GM19467 (cell line): Measurements from ENCODE around the gene DOC2A.
A peak's percentile ranks its signal among the peaks of the same experiment; 100 is the strongest.

Experiments used
- ATAC-seq: cut with Tn5 transposase; IDR thresholded peaks from one replicate; pipeline ENCODE4 v1.9.1; 2021; ENCODE audit warnings: mild to moderate bottlenecking, moderate library complexity; ENCODE audit not compliant: unreplicated experiment

The DOC2A gene

DNA sequence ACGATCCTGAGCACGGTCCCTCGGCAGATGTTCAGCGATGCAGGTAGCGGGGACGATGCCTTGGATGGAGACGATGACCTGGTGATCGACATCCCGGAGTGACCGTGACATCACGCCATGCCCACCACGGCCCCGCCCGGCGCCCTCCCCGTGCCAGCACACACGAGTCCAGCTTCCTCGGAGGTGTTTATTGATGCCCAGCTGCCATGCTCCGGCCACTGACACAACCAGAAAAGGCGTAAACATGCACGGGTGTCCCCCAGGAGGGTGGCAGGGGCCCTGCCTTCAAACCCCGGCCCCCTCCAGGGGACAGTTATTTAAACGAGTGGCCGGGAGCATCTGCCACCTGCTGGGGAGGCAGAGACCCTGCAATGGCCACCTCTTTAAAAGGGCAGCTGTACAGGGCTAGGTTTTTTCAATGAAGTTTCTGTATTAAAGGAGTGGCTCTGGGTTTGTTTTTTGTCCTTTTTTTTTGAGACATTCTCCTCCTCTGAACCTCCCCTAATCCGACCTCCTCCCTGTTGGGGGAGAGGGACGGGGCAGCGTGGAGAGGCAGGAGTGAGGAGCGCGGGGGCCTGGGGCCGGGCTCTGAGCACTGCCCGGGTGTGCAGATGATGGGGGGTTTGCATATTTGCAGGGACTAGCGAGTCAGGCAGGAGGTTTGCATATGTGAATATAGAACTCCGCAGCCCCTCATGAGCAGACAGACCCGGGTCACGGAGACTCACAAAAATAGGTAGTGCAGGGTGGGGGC, 5.3 kb downstream of the DOC2A start:
- ATAC-seq, result no peak

DNA sequence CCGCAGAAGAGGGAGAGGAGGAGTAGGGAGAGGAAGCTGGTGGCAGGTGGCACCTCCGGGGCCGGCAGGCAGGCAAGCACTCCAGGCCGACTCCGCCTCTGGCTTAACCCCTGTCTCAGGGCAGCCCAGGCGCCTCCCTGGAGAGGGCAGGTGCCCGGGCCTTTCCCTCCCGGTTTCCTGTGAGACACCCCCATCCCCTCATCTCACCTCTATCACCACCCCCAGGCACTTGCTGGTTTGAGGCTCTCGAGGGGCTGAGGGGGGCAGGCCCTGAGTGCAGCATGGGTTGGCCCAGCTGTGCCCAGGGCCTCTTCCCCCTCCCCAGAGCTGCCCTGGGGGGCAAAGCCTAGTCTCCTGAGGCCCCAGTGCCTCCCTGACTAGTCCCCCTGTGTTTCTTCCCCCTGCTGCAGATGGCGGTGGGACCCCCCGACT, 6.0 kb downstream of the DOC2A start:
- ATAC-seq, result no peak

DNA sequence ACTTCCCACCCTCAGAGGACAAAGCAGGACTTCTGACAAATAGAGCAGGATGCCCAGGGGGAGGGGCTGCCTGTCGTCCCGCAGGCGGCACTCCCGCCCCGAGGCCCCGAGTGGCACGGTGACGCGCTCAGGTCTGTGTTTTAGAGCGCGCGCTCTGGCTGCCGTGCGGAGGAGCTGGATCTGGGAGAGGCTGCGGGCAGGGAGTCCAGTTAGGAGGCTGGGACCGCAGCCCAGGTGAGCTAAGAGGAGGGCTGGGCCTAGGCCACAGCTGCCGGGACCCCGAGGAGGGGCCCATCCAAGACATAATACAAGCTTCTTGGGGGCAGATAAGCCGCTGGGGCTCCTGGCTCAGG, 6.4 kb downstream of the DOC2A start:
- no peak for ATAC-seq

DNA sequence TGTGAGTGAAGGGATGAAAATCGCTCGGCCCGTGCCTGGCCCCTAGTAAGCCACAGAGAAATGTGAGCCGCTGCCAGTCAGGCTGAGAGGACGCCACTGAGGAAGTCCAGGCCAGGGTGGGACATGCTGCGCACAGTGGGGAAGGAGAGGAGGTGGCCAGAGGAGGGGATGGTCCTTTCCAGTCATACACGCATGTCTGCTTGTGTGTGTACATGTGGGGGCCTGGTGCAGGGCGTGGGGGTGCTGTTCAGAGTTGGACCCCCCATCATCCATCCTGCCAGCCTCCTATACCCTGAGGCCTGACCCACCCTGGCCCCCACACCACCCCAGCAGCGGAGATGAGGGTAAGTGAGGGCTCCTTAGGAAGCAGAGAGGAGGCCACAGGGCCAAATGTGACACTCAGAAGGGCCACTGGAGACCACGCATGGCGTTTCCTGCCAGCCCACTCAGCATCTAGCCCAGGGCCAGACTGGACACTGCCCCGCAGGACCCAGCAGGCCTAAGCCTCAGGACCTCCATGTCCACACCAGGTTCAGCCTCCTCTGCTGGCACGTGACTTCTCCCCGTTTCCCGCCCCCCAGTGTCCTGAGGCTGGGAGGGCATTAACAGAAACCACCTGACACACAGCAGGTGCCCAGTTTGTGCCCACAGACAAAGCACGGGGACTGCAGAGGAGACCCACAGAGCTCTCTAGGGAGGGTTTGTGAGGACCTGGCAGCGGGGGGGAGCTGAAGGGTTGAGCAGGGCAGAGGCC, 7.0 kb downstream of the DOC2A start:
- ATAC-seq, result no peak

DNA sequence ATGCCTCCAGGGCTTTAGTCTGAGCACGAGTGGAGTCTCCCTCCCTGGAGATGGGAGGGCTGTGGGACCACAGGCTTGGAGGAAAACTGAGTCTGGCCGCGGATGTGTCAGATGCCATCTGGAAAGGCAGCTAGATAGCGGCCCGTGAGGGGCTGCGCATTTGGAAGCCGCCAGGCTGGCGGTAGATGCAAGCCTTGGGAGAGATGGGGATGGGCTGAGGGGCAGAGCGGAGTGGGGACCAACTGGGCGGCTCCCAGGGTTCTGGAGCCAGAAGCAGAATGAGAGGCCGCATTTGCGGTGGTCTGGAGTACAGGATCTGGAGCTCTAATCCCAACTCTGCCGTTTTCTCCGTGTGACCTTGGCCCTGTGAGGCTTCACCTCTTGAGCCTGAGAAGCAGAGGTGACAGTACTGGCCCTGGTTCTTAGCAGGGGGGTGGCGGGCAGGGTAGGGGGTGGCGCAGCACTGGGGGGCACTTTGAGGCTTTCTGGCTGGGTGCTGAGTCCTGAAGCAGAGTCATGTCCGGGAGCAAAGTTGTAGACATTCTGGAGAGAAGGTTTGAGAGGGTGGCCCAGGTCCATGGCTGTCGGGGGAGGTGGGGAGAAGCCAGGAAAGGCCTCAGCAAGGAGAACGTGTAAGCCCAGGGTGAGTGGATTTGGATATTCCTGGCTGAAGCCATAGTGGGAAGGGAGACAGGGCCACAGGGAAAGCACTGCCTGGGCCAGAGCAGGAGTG, 8.0 kb downstream of the DOC2A start:
- ATAC-seq, result no peak

GRCh38 chr16:30000735-30001631, 9.8 kb downstream of the DOC2A start:
- ATAC-seq, result no peak

- ATAC-seq, result no peak
These were observed 11.2 kb downstream of the DOC2A start for GRCh38 chr16:29999605-30000004.

- no peak for ATAC-seq
These were observed 14.0 kb downstream of the DOC2A start for GRCh38 chr16:29996766-29997250.

GRCh38 chr16:29995911-29996765, 14.7 kb downstream of the DOC2A start, which contains the start of gene INO80E:
INO80E (plus strand) TSS chr16:29996241; CDS start chr16:29996311, 70 bp downstream.
- ATAC-seq, result peak; percentile 82

DNA sequence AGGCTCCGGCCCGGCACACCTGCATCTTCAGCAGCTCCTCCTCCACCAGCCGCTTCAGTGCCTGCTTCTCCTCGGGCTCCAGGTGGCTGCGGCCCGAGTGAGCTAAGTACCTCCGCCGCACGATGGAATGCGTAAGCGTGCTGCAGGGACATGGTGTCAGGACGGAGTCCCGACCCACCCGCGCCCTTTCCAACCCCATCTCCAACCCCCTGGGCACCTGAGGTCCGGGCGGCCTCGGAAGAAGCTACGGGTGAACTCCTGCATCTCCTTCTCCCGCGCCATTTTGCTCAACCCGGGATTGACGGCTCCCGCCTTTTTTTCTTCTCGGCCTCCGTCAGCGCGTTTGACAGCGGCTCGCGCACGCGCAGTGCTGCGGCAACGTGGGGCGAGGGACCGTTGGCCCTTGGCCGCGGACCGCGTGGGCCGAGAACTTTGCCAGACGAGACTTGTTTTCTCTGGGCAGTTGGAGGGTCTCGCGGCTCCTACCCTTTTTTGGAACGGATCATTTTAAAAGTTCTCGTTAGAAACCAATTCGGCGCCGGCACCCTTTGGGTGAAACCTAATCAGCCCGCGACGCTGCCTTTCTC, 15.4 kb downstream of the DOC2A start, which contains the start of gene HIRIP3:
Gene HIRIP3 (minus strand): TSS at position 294 of the 587 bp plus-strand sequence. CDS start 12 bp downstream, at position 282.
- peak; percentile 38 for ATAC-seq

- peak; percentile 26 for ATAC-seq
These were observed 16.1 kb downstream of the DOC2A start for GRCh38 chr16:29994600-29995323.

GRCh38 chr16:29993903-29994599, 16.8 kb downstream of the DOC2A start:
- no peak for ATAC-seq

- ATAC-seq, result no peak
These were observed 17.5 kb downstream of the DOC2A start for GRCh38 chr16:29993191-29993902.

DNA sequence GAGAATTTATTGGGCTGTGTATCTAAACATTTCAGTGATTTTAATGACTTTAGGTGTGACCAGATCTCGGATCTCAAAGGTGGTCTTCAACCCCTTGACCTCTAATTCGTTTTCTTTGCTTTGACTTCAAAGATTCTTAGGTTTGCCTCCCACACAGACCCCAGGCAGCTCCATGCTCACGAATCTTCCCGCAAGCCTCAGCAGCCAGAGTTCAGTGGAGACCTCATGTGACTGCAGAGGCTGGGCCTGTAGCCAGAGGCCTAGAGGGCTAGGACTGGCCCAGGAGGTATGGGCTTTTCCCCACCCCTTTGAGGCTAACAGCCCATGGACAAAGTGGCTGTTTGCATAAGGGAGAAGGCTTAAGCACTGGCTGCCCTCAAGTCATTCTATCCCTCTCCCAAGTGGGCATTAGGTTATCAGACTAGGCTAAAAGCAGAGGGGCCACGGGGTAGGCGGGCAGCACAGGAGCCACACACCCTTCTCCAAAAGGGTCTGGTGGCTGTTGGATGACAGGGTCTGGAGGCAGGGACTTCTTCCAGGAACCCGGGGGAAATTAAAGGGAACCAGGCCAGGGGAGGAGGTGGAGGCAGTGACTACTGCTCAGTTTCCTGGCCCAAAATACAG, 18.4 kb downstream of the DOC2A start:
- ATAC-seq, result no peak

DNA sequence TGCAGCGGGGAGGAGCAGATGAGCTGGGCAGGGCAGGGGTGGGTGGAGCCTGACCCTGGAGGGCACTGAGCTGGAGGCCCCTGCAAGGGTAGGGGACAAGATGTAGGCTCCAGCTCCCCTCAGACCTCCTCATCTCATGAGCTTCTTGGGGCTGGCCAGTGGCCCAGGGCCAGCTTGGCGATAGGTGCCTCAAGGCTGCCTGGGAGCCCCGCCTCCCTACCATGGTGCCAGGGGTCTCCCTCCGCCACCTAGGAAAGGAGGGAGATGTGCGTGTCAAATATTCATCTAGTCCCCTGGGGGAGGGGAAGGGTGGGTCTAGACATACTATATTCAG, 19.3 kb downstream of the DOC2A start:
- ATAC-seq, result no peak

DNA sequence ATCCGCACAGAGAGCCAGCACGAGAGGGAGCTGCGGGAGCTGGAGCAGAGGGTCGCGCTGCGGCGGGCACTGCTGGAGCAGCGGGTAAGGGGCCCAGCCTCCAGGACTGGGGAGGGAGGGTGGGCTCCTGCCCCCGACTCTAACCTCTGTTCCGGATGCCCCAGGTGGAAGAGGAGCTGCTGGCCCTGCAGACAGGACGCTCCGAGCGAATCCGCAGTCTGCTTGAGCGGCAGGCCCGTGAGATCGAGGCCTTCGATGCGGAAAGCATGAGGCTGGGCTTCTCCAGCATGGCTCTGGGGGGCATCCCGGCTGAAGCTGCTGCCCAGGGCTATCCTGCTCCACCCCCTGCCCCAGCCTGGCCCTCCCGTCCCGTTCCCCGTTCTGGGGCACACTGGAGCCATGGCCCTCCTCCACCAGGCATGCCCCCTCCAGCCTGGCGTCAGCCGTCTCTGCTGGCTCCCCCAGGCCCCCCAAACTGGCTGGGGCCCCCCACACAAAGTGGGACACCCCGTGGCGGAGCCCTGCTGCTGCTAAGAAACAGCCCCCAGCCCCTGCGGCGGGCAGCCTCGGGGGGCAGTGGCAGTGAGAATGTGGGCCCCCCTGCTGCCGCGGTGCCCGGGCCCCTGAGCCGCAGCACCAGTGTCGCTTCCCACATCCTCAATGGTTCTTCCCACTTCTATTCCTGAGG, 19.8 kb downstream of the DOC2A start:
- no peak for ATAC-seq
